Neuronal stem cell (in vitro differentiated cells): ENCODE results near the gene ZFP30.
"Not testable (repeated sequence)": the region's sequence is repeated elsewhere in the genome, so short reads cannot be mapped to it uniquely, and the experiment has no call there.

Experiments
- DNase-seq: peaks from one replicate; pipeline ENCODE4 v3.0.0-alpha.2; 2013; ENCODE audit warnings: low spot score
- H2AFZ ChIP-seq: one replicate; pipeline ENCODE4 v1.6.1; 2013; ENCODE audit warnings: mild to moderate bottlenecking, low read length, inconsistent platforms
- H2AK5ac ChIP-seq: 2 replicates; pipeline ENCODE4 v1.6.1; 2013; ENCODE audit warnings: low read depth, mild to moderate bottlenecking, inconsistent platforms, low read length, moderate library complexity, mixed read lengths
- H2BK120ac ChIP-seq: 2 replicates; pipeline ENCODE4 v1.6.1; 2013; ENCODE audit warnings: low read depth, mild to moderate bottlenecking, inconsistent platforms, low read length, moderate library complexity, mixed read lengths
- H2BK12ac ChIP-seq: one replicate; pipeline ENCODE4 v1.6.1; 2013; ENCODE audit warnings: low read length, inconsistent platforms
- H2BK15ac ChIP-seq: 2 replicates; pipeline ENCODE4 v1.6.1; 2013; ENCODE audit warnings: mild to moderate bottlenecking, low read length, inconsistent platforms, mixed read lengths
- H2BK5ac ChIP-seq: one replicate; pipeline ENCODE4 v1.6.1; 2013; ENCODE audit warnings: inconsistent platforms, mild to moderate bottlenecking, low read length, moderate library complexity
- H3K14ac ChIP-seq: one replicate; pipeline ENCODE4 v1.6.1; 2013; ENCODE audit warnings: low read length, inconsistent platforms
- H3K18ac ChIP-seq: 2 replicates; pipeline ENCODE4 v1.6.1; 2013; ENCODE audit warnings: low read length, inconsistent platforms
- H3K23ac ChIP-seq: 2 replicates; pipeline ENCODE4 v1.6.1; 2013; ENCODE audit warnings: low read depth, mild to moderate bottlenecking, mixed read lengths, low read length, inconsistent platforms; ENCODE audit not compliant: poor library complexity
- H3K27ac ChIP-seq: replicated peaks from 3 replicates; pipeline ENCODE4 v1.5.1; 2013; ENCODE audit warnings: low read length, inconsistent platforms
- H3K27me3 ChIP-seq, 3 experiments: 2 replicates each; pipeline ENCODE4 v1.6.1; 2013; ENCODE audit warnings: low read length in 3 of 3, mild to moderate bottlenecking in 2 of 3, inconsistent platforms in 1 of 3, low read depth in 1 of 3, mixed read lengths in 1 of 3, moderate library complexity in 1 of 3; ENCODE audit not compliant: control insufficient read depth in 3 of 3, insufficient read depth in 3 of 3
- H3K36me3 ChIP-seq, 2 donors: replicated peaks in 1 of 2; 2 replicates each; pipeline ENCODE4 v1.6.1; 2013; ENCODE audit warnings: low read length in 2 of 2; ENCODE audit not compliant: control insufficient read depth in 2 of 2, insufficient read depth in 2 of 2
- H3K4ac ChIP-seq: 2 replicates; pipeline ENCODE4 v1.6.1; 2013; ENCODE audit warnings: inconsistent platforms, mild to moderate bottlenecking, low read length, moderate library complexity
- H3K4me1 ChIP-seq, 2 donors: 1 replicate in 1 of 2; 2 replicates in 1 of 2; pipeline ENCODE4 v1.6.1; 2013; ENCODE audit warnings: low read length in 2 of 2, low read depth in 1 of 2; ENCODE audit not compliant: control insufficient read depth in 2 of 2, insufficient read depth in 1 of 2
- H3K4me2 ChIP-seq: one replicate; pipeline ENCODE4 v1.6.1; 2013; ENCODE audit warnings: mild to moderate bottlenecking, low read length, inconsistent platforms; ENCODE audit not compliant: insufficient read depth, poor library complexity, severe bottlenecking
- H3K4me3 ChIP-seq, 2 donors: 2 replicates each; pipeline ENCODE4 v1.5.1; 2013; ENCODE audit warnings: low read length in 2 of 2, mild to moderate bottlenecking in 2 of 2, inconsistent platforms in 1 of 2, moderate library complexity in 1 of 2
- H3K79me1 ChIP-seq: one replicate; pipeline ENCODE4 v1.6.1; 2013; ENCODE audit warnings: low read depth, mild to moderate bottlenecking, inconsistent platforms, low read length, moderate library complexity
- H3K9ac ChIP-seq: one replicate; pipeline ENCODE4 v1.6.1; 2013; ENCODE audit warnings: mild to moderate bottlenecking, low read depth, low read length, inconsistent platforms; ENCODE audit not compliant: poor library complexity
- H3K9me3 ChIP-seq, 2 donors: replicated peaks in 1 of 2; 2 replicates each; pipeline versions ENCODE3 to v1.6.1; 2013; ENCODE audit warnings: low read length in 2 of 2, mild to moderate bottlenecking in 2 of 2, inconsistent platforms in 1 of 2, low read depth in 1 of 2, mixed read lengths in 1 of 2, moderate library complexity in 1 of 2; ENCODE audit not compliant: control insufficient read depth in 2 of 2, insufficient read depth in 1 of 2
- H4K8ac ChIP-seq: one replicate; pipeline ENCODE4 v1.6.1; 2013; ENCODE audit warnings: low read depth, mild to moderate bottlenecking, inconsistent platforms, low read length, moderate library complexity
- H4K91ac ChIP-seq: one replicate; pipeline ENCODE4 v1.6.1; 2013; ENCODE audit warnings: low read length, low read depth, mild to moderate bottlenecking, inconsistent platforms; ENCODE audit not compliant: poor library complexity
- WGBS, 2 donors: extraction: QIAGEN DNeasy Blood & Tissue Kit; methylation state at CpG; one replicate each; pipeline ENCODE4 v1.1.7; 2013; ENCODE audit warnings: missing lambda C conversion rate in 2 of 2, mixed read lengths in 1 of 2; ENCODE audit not compliant: insufficient read length in 2 of 2, insufficient replicate concordance in 1 of 2; ENCODE audit errors: extremely low coverage in 2 of 2; 5-methylcytosine and 5-hydroxymethylcytosine counted together

ZFP30 gene

GRCh38 chr19:37657157-37657556 lies 1.9 kb upstream of the ZFP30 start:
- H3K9me3 ChIP-seq, result peaks cover 3 to 44% of the 10 kb centered on the region in 2 donors
- not testable (repeated sequence) for H2BK15ac ChIP-seq
- no CpG with 5 or more reads among the region's 8 CpGs for WGBS, 2 donors

DNA sequence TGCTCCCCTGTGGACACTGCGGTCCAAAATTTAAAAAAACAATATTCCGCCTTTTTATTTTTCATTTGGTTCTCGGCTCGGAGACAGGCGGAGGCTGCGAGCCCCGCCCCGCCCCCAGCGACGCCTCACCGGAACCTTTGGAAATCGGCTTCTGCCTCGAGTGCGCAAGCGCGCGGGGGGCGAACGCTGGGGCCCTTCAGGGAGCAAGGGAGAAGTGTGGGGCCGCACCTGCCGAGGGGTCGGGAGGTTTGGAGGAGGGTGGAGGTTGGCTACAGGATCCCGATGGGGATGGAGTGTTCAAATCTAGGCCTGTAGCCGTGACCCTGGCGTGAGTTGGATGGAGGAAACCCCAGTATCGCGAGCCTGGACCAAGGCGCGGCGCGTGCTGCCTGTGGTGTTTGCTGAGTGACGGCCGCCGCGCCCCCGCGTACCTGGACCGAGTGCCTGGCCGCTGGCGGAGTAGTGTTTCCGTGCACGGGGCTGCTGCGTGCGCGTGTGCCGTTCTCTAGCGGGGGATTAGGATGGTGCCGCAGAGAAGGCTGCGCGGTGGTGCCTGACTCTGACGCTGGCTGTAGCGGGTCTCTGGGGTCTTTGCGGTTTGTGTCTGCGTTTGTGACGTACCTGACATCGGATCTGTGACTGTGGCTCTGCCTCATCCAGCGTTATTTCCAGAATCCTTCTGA lies 565 bp upstream of the ZFP30 start:
- no CpG with 5 or more reads among the region's 57 CpGs for WGBS, 2 donors
- peak overlapping the region; percentile 96 for H3K9ac ChIP-seq
- H4K91ac ChIP-seq, result peak overlapping the region; percentile 68
- H4K8ac ChIP-seq, result peak overlapping the region; percentile 92
- H3K4me3 ChIP-seq, result peak overlapping the region; percentile 84 to 85
- peak overlapping the region; percentile 84 for H2BK12ac ChIP-seq
- H3K4me1 ChIP-seq, result peaks cover 0 to 3% of the 10 kb centered on the region in 2 donors
- peak overlapping the region; percentile 97 for H2AFZ ChIP-seq
- H3K14ac ChIP-seq, result peak overlapping the region; percentile 94
- no peak overlapping the region for H3K4ac ChIP-seq
- H3K18ac ChIP-seq, result peak overlapping the region; percentile 95
- H2BK120ac ChIP-seq, result peak overlapping the region; percentile 24
- peak overlapping the region; percentile 97 for H3K23ac ChIP-seq
- peak overlapping the region; percentile 96 for H3K27ac ChIP-seq
- H3K79me1 ChIP-seq, result no peaks in the 10 kb centered on the region
- peak overlapping the region; percentile 89 for H3K4me2 ChIP-seq
- peak overlapping the region; percentile 90 for H2BK5ac ChIP-seq
- peaks cover 0 to 51% of the 10 kb centered on the region in 2 donors for H3K9me3 ChIP-seq
- H3K27me3 ChIP-seq, result no peaks in the 10 kb centered on the region
- peak overlapping the region; percentile 19 for H2AK5ac ChIP-seq
- DNase-seq, result peak; percentile 89
- peaks cover 0 to 18% of the 10 kb centered on the region in 2 donors for H3K36me3 ChIP-seq
- H2BK15ac ChIP-seq, result peak overlapping the region; percentile 45

More at GRCh38 chr19:37657157-37657556, 1.9 kb upstream of the ZFP30 start:
- H4K8ac ChIP-seq, H2BK120ac ChIP-seq, H3K79me1 ChIP-seq, H2AFZ ChIP-seq, H2BK12ac ChIP-seq, H2AK5ac ChIP-seq, H3K27ac ChIP-seq, H3K4me2 ChIP-seq, H2BK5ac ChIP-seq, H3K36me3 ChIP-seq, DNase-seq, H3K4me3 ChIP-seq, H3K27me3 ChIP-seq, H3K18ac ChIP-seq, H3K4me1 ChIP-seq, H3K4ac ChIP-seq, H3K14ac ChIP-seq, H4K91ac ChIP-seq, H3K23ac ChIP-seq, H3K9ac ChIP-seq: not testable (repeated sequence)

- no peaks in the 10 kb centered on the region for H3K27me3 ChIP-seq
- no CpG with 5 or more reads among the region's 40 CpGs for WGBS, 2 donors
- peak overlapping the region; percentile 97 for H2AFZ ChIP-seq
- H3K4me3 ChIP-seq, result peak overlapping the region; percentile 84 to 85
- H2BK120ac ChIP-seq, result no peak overlapping the region
- peak overlapping the region; percentile 95 for H3K9ac ChIP-seq
- no peaks in the 10 kb centered on the region for H3K79me1 ChIP-seq
- H4K91ac ChIP-seq, result no peak overlapping the region
- peak overlapping the region; percentile 91 for H3K14ac ChIP-seq
- peaks cover 0 to 27% of the 10 kb centered on the region in 2 donors for H3K36me3 ChIP-seq
- DNase-seq, result peak; percentile 58
- H2BK5ac ChIP-seq, result peak overlapping the region; percentile 90
- no peak overlapping the region for H2BK12ac ChIP-seq
- peak overlapping the region; percentile 96 for H3K27ac ChIP-seq
- peak overlapping the region; percentile 97 for H3K23ac ChIP-seq
- H3K4ac ChIP-seq, result peak overlapping the region; percentile 76
- H2AK5ac ChIP-seq, result peak overlapping the region; percentile 99
- peak overlapping the region; percentile 67 for H3K4me2 ChIP-seq
- peak overlapping the region; percentile 93 for H2BK15ac ChIP-seq
- H4K8ac ChIP-seq, result no peak overlapping the region
- peaks cover 2 to 54% of the 10 kb centered on the region in 2 donors for H3K9me3 ChIP-seq
- H3K18ac ChIP-seq, result peak overlapping the region; percentile 99
- H3K4me1 ChIP-seq, result peaks cover 0 to 3% of the 10 kb centered on the region in 2 donors
Measured at GRCh38 chr19:37654629-37655300, 500 bp downstream of the ZFP30 start.

DNA sequence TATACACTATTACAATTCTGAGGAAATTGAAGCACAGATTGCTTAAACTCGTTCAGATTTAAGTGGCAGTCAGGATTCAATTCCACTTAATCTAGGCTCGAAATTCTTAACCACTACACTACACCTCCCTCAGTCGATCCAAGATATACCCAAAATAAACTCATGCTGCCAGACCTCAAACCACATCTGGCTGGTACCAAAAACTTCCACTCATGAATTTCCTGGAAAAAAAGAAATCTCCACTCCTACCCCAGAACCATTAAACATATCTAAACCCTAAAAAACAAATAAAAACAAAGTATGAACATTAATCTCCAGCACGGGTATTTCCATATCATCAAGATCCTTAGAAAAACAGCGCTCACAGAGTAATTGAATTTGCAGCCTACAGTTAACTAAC lies 1.1 kb downstream of the ZFP30 start:
- Histone ChIP-seq H3K23ac (no peak overlapping the region), H3K18ac (no peak overlapping the region), H2BK5ac (no peak overlapping the region), H3K36me3 (peaks cover 2 to 33% of the 10 kb centered on the region in 2 donors), H4K8ac (no peak overlapping the region), H3K9ac (no peak overlapping the region), H3K27ac (peak overlapping the region; percentile 96), H2BK120ac (no peak overlapping the region), H3K27me3 (no peaks in the 10 kb centered on the region), H2AK5ac (no peak overlapping the region), H2BK15ac (no peak overlapping the region), H3K4me1 (peaks cover 0 to 3% of the 10 kb centered on the region in 2 donors), H3K14ac (no peak overlapping the region), H3K4me2 (peak overlapping the region; percentile 67), H2BK12ac (no peak overlapping the region), H3K79me1 (no peaks in the 10 kb centered on the region), H3K9me3 (peaks cover 2 to 55% of the 10 kb centered on the region in 2 donors), H4K91ac (no peak overlapping the region), H3K4ac (no peak overlapping the region), H3K4me3 (peak overlapping the region; percentile 84 to 85), H2AFZ (peak overlapping the region; percentile 97)
- DNase-seq, result no peak
- WGBS, 2 donors, result no CpG with 5 or more reads among the region's 5 CpGs
